ENCODE results near the gene GID4.

GID4 gene

DNA sequence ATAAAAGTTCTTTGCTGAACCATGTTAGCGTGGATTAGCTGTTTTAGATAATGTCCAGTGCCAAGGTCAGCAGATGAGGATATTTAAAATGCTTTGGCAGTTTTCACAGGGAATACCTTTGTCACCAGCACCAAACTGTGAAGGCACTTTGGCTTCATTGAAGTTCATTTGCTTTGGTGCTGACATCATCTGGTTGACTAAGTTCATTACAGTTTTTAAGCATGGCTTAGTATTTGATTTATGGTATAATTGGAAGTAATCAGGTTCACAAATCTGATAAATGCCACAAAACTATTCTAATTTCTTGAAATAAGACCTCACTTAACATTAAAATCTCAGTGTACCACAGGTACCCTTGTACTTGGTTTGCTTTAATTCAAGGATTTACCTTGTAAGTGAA is 4.3 kb downstream of the GID4 start:
- DNase-seq (ENCODE audit: low read depth in 2 of 2) = no peak

DNA sequence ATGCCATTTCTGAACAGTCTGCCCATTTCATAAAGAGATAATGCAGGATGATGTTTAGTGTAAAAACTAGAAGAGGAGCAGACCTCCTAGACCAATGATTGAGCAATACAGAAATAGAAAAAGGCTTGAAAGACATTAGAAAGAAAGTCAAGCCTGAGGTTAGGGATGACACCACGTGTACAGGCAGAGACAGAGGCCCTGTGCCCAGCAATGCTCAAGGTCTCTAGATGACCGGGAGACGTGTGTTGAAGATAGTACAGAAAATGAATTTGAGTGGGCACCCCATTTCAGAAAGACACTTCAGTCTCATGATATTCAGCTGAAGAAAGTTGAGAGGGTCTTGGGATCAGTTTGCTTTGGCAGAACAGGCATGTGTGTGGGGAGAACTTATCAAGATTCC is 5.4 kb downstream of the GID4 start:
- no peak for DNase-seq (ENCODE audit: low read depth in 2 of 2)

DNA sequence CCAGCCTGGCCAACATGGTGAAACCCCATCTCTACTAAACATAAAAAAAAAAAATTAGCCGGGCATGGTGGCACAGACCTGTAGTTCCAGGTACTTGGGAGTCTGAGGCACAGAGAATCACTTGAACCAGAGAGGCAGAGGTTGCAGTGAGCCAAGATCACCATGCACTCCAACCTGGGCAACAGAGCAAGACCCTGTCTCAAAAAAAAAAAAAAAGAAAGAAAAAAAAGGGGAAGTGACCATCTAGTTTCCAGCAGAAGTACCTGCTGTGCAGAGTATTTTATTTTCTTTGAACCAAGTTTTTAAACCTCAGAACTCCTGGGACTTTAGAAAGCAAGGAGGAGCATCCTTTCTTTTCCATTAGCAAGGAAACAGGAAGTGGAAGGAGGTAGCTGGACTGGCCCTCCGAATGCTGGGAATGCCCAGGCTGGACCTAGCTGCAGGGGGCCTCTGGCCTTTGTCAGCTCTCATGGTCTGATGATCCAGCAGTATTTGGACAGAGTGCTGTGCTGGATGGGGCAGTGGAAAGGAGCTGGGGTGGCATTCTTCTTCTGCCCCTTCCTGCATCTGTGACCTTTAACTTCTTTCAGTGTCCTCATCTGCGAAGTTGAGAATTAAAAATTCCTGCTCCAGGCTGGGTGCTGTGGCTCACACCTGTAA is 6.6 kb downstream of the GID4 start:
- no peak for DNase-seq (ENCODE audit: low read depth in 2 of 2)

DNA sequence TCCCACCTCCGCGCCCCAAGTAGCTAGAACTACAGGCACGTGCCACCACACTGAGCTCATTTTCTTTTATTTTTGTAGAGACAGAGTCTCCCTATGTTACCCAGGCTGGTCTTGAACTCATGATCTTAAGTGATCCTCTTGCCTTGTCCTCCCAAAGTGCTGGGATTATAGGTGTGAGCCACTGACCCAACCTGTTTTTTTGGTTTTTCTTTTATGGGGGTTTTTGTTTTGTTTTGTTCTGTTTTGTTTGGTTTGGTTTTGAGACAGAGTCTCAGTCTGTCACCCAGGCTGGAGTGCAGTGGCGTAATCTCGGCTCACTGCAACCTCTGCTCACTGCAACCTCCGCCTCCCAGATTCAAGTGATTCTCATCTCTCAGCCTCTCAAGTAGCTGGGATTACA is 16.4 kb downstream of the GID4 start:
- no peak for DNase-seq (ENCODE audit: low read depth in 2 of 2)

DNA sequence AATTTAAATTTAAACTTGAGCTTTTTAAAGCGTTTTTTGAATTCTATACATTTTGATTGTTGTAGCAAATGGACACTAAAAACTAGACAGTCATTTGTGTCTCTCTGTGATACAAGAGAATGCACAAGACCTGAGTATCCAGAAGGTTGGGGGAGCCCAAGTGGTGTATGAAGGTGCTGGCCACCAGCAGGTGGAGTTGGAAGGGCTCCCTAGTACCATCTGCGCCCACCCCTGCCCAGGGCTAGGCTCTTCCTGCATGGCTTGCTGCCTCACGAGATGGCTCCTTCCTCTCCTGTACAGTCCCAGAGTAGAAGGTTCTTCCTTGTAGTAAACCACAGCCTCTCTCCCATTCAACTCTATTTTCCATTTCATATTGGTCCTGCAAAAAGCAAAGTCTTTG is 17.0 kb downstream of the GID4 start:
- no peak for DNase-seq (ENCODE audit: low read depth in 2 of 2)

DNA sequence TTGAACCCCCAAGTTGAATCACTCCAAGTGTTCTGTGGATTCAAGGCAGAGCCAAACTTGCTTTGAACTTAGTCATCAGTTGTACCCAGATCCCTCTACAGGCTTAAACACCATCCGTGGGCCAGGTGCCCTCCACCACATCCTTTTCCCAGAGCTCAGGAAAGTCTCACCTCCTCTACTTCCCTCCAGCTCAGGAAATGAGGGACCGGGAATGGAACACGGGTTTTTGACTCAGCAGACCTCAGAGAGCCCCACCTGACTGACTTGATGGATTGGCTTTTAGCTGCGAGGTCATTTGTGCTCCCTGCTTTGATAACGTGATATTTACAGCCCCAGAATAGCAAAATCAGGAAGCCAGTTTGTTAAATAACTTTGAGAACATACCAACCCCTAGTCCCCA is 20.1 kb downstream of the GID4 start:
- no peak for DNase-seq (ENCODE audit: low read depth in 2 of 2)

DNA sequence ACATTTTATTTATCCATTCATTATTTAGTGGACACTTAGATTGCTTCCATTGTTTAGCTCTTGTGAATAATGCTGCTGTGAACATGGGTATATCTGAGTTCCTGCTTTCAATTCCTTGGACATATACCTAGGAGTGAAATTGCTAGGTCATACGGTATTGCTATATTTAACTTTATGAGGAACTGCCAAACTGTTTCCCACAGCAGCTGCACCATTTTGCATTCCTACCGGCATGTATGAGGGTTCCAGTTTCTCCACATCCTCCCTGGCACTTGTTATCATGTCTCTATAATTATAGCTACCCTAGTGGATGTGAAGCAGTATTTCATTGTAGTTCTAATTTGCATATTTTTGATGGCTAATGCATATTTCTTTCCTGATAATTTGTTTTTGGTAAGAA is 24.8 kb downstream of the GID4 start:
- DNase-seq (ENCODE audit: low read depth in 2 of 2) = no peak

DNA sequence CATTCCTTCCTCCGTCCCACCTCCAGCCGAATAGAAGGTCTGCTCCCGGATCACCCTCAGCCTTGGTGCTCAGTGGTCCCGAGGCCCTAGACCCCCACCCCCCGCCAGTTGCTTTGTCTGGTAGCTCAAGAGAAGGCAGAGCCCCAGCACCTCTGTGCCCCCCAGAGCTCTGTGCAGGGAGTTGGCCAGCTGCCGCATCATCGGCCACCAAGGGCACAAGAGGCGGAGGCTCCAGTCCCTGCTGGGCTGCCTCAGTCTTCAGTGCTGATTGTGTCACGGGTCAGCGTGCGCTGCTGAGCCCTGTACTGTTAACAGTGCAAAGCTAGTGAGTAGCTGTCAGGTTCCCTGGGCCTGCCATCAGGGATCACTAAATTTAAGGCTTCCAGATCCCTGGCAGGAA is 26.3 kb downstream of the GID4 start:
- DNase-seq (ENCODE audit: low read depth in 2 of 2) = no peak

DNA sequence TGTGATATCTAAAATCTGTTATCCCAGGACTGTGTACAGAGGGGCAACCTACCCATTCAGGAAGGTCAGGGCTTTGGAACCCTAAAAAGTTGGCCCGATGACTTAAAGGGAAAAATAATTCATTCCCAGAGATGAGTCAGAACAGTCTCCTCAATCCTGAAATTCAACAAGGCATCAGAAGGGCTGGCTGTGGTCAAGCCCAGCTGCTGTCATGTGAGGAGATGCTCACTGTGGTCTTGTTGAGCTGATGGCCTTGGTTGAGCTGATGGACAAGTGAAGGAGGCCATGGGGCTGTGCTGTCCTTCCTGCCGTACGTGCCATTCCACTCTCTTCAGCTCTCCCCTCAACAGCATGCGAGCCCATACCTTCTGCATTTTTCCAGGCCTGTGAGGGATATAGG is 27.7 kb downstream of the GID4 start:
- no peak for DNase-seq (ENCODE audit: low read depth in 2 of 2)

DNA sequence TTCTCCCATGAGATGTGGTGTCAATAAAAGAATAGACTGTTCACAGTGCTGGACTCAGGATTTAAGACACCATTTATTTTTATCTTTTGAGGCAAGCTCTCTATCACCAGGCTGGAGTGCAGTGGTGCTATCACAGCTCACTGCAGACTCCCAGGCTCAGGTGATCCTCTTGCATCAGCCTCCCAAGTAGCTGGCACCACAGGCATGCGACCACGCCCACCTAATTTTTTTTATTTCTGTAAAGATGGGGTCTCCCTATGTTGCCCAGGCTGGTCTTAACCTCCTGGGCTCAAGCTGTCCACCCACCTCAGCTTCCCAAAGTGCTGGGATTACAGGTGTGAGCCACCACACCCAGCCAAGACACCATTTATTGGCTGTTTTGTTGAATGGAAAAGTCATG is 29.9 kb downstream of the GID4 start:
- no peak for DNase-seq (ENCODE audit: low read depth in 2 of 2)

DNA sequence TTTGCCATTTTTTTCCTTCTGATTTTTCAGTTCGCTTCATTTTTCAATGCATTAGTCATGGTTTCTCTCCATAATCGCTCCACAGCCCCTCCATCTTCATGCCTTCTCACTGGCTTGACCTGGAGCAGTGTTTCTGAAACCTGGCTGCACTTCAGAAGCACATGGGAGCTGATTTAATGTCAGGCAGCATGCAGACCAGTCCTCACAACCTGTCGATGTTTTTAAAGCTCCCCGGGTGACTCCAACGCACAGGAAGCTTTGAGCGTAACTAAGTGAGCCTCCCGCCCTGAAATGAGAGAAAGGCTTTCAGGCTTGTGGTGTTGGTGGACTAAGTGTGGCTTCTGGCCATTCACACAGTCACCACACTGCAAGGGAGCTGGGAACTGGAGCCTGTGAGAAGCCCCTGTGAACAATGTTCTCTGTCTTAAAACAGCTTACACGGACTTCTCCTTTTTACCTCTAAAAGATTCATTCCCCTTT is 31.7 kb downstream of the GID4 start:
- no peak for DNase-seq (ENCODE audit: low read depth in 2 of 2)

DNA sequence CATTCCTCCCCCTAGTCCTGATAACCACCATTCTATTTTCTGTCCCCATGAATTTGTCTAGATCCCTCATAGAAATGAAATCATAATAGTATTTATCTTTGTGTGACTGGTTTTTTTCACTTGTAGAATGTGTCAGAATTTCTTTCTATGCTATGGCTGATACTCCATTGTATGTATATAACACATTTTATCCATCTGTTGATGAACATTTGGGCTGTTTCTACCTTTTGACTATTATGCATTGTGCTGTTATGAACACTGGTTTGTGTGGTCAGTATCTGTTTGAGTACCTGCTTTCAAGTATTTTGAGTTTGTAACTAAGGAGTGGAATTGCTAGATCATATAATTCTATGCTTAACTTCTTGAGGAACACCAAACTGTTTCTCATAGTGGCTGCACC is 32.5 kb downstream of the GID4 start:
- no peak for DNase-seq (ENCODE audit: low read depth in 2 of 2)

DNA sequence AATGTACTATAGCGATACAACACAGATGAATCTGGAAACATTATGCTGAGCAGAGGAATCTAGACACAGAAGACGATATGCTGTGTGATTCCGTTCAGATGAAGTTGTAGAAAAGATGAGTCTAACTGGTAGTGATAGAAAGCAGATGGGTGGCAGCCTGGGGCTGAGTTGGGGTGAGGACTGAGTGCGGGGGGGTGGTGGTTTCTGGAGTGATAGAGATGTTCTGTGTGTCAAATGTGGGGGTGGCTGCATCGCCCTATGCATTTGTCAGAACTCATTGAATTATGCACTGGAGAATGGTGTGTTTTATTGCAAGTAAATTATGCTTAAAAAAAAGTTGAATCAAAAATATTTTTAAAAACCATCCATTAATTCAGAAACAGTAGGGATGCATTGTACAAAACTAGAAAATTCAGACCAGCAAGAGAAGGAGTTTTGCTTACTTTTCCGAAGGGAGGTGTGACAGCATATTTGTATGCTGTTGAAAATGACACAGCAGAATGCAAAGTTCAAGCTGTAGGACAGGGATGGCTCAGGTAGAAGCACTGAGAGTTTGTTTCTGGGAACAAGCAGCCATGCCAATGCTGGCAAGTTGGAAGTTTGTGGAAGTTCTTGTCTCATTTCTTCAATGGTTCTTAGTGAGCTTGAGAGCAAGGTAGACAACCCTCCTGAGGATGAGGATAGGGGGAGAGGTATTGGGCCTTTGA is 35.5 kb downstream of the GID4 start:
- no peak for DNase-seq (ENCODE audit: low read depth in 2 of 2)

DNA sequence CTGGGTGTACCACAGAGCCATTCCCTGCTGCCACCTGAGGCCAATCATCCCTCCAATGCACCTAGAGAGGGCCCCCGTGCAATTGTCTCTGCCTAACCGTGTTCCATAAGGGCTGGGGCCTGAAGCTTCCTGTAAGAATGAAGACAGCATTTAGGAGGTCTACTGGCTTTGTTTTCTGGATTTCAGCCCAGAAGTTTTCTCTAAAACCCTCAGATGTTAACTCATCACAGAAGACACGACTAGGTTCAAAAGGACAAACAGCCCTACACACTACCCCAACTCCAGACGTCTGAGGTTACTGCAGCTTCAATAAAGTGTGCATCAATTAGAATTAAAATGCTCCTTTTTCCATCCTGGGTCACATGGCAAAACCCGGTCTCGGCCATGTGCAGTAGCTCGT is 37.7 kb downstream of the GID4 start:
- no peak for DNase-seq (ENCODE audit: low read depth in 2 of 2)

DNA sequence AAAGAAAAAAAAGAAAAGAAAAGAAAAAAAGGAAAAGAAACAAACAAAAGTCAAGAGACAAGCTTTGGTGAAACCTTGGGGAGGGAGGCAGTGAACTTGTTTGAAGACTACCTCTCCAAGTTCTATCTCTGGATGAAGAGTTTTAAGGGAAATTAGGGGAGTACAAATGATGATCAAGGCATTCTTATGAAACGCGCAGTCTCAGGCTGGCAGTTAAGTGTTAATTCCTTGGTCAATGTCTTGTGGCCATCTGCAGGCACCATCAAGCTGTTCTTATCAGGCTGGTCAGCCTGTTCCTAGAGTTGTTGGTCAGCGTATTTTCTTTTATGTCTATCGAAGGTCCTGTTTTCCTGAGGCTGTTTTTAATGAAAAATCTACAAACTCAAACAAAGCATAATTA is 40.3 kb downstream of the GID4 start:
- DNase-seq (ENCODE audit: low read depth in 2 of 2) = no peak

DNA sequence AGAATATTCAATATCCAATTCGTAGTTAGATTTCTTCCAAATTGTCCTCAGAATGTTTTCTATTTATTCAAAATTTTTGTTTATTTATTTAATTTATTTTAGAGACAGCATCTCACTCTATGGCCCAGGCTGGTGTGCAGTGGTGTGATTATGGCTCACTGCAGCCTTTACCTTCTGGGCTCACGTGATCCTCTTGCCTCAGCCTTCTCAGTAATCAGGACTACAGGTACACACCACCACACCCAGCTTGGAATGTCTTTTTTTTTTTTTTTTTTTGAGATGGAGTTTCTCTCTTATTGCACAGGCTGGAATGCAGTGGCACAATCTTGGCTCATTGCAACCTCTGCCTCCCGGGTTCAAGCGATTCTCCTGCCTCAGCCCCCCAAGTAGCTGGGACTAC is 45.0 kb downstream of the GID4 start:
- no peak for DNase-seq (ENCODE audit: low read depth in 2 of 2)

DNA sequence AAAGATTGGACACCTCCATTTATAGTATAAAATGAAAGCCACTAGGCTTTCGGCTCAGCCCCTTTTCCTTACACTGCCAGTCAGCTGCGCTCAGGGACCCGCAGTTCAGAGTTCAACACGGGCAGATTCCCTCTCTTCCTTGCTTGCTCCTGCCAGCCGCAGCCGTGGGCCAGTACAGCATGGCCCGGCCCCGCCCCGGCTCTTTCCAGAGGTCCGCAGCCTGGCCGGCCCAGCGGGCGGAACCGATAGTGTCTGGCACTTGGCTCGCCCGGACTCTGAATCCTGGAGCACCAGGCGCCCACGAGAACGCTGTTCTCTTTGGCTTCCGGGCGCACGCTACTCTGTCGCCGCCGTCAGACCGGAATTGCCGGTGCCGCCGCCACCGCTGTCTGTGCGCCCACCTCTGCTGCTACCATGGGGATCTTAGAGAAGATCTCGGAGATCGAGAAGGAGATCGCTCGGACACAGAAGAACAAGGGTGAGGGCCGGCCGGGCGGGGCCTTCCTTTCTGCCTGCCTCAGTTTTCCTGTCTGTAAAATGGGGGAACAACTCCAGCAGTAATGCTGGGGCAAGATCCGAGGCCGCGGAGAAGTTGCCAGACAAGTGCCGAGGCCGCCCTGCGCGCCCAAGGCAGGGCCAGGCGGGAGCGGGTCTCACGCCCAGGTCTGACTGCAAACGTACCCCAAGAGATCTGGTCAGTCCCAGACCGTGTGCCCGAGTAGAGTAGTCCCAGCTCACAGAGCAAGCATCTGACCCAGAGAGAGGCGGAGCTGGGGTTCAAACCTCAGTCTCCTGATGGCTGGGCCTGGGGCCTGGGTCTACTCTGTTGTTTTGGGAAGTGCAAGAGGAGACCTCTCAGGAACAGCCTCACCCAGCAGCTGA is 48.6 kb downstream of the GID4 start, which contains the start of gene DRG2:
Gene DRG2, plus strand, starts transcription at position 339 of the 882 bp plus-strand sequence. Its CDS starts 76 bp downstream, at position 415.
- DNase-seq (ENCODE audit: low read depth in 2 of 2) = peak; percentile 81 to 90

DNA sequence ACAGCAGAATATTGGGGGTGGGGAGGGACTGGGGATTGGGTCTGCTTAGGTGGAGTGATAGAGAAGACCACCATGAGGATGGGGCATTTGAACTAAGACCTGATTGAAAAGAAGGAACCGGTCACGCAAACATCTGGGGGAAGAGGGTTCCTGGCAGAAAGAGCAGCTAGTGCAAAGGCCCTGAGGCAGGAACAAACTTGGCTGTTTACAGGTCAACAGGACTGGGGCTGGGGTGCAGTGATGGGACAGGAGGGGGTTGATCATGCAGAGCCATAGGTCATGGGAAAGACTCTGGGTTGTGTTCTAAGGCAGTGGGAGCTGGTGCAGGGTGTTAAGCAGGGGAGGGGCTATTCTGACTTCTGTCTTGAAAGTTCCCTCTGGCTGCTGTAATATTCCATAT is 50.4 kb downstream of the GID4 start:
- DNase-seq (ENCODE audit: low read depth in 2 of 2) = no peak

DNA sequence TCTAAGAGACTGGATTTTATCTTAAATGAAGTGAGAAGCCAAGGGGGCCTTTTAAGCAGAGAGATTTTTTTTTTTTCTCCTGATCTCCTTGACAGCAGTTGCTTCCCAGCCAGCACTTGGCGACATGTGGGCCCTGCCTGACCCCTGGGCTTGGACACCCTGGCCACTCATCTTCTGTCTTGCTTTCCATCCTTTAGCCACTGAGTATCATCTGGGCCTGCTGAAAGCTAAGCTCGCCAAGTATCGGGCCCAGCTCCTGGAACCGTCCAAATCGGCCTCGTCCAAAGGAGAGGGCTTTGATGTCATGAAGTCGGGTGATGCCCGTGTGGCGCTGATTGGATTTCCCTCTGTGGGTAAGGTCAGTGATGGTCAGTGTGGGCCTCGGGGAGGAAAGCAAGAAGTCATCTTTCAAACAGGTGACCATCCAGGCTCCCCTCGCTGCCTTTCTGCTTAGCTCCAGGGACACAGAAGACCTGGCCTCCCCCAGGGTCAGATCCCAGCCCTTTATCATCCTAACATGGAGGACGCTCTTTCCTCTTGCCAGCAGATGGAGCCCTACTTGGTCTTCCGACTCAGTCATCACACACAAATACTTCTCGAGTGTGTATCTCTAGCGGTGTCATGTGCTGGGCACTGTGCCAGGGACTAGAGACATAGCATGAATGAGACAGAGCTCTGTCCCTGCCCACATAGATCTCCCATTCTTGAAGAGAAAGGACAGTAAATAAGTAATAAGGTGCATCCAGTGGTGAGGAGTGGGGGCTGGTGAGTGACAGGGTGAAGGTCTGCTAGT is 54.6 kb downstream of the GID4 start:
- DNase-seq (ENCODE audit: low read depth in 2 of 2) = no peak

DNA sequence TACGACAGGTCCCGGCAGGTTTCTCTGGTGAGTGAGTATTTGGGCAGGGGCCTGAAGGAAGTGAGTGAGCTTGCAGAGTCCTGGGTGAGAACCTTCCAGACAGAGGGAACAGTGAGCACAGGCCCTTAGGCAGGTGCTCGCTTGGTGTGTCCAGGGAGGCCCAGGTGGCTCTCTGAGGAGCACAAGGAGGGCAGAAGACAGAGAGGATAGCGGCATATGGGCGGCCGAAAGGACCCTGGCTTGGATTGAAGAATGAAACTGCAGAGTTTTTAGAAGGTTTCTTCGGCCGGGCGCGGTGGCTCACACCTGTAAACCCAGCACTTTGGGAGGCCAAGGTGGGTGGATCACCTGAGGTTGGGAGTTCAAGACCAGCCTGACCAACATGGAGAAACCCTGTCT is 55.2 kb downstream of the GID4 start:
- no peak for DNase-seq (ENCODE audit: low read depth in 2 of 2)

DNA sequence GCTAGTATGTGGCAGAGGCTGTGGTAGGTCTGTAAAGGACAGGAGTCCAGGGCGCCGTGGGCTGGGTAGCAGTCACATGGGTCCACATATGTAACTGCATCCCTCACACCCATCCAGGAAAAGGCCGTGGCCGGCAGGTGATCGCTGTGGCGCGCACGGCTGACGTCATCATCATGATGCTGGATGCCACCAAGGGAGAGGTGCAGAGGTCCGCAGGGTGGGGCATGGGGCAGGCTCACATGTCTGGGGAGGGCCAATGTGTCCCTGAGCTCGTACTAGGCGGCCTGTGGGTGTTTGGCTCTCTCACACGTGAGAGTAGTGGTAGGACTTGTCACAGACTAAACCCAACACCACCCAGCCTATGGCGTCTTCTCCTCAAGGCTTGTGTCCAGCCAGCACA is 60.3 kb downstream of the GID4 start:
- no peak for DNase-seq (ENCODE audit: low read depth in 2 of 2)

DNA sequence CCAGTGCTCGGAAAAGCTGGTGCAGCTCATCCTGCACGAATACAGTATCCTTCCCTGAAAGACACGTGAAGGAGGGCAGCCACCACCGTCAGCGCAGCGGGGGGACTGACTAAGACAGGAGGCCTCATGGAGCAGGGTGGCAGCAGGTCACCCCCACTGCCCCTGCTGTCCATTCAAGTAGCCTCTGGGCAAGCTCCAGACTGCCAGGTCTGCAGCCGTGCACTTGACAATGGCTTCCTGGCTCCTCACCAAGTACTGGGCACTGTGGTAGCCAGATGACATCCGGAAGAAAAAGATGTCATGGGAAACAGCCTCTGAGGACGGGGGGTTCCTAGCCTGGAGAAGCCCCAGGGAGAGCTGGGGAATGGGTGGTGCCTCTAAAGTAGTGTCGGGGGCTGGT is 61.4 kb downstream of the GID4 start:
- DNase-seq (ENCODE audit: low read depth in 2 of 2) = no peak
